Measurements from ENCODE around the gene PRPF6. TPM values are rescaled to one million over a fixed set of nuclear protein-coding genes. Genes with fewer than 3 reads are reported as not detected.
A peak's percentile ranks its signal among the peaks of the same experiment; 100 is the strongest.

The PRPF6 gene
- total RNA-seq, 2 donors from 2014 or later, result 32.9 to 43.6 TPM

GRCh38 chr20:64078934-64079272 lies 98.0 kb downstream of the PRPF6 start:
- peaks cover 0 to 56% of the 10 kb centered on the region in 2 donors for H3K4me1 ChIP-seq
- H3K27me3 ChIP-seq, result no peaks in the 10 kb centered on the region
- no peak for DNase-seq (ENCODE audit: low spot score)
- no peaks in the 10 kb centered on the region for H3K9me3 ChIP-seq
- H3K27ac ChIP-seq, result peak overlapping the region; percentile 79 to 88
- TF ChIP-seq CTCF (IDR thresholded peaks at IDR 0.05), result no peak
- H3K36me3 ChIP-seq, result peaks cover 3% of the 10 kb centered on the region
- peak overlapping the region; percentile 72 to 84 for H3K4me3 ChIP-seq

DNA sequence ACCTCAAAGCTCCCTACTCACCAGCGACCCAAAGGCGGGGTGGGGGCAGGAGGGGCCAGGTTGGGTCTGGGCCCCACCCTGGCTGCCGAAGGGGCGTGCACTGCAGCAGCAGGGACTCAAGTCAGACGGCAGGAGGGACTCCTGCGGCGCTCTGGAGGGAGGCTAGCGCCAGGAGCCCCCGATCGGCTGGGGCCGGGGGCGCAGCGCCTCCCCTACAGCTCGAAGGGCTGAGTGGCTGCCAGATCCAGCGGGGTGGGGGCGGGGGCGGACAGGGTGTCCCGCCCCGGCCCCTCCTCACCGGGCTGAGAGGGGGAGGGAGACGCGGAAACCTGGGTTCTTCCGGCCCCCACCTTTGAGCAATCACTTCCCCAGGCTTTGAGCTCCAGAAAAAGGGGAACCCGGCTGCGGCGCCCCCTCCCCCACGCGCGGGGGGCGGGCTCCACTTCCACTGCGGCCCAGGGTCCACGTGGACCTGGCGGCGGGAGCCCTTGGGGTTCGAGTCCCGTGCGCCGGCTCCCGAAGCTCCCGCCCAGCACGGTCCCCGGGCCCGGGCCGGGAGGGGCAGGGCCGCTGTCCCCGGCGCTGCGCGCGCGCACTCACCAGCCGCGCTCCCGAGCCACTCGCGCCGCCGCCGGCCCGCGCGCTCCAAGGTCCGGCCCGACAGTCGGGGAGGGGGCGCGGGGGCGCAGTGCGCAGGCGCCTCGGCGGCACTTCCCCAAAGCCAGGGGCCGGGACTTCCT lies 98.5 kb downstream of the PRPF6 start, which contains the start of gene RGS19:
Gene RGS19 (minus strand): TSS at position 246 of the 740 bp plus-strand sequence. CDS start 2,632 bp downstream, outside the sequence.
- peaks cover 0 to 61% of the 10 kb centered on the region in 2 donors for H3K4me1 ChIP-seq
- no peaks in the 10 kb centered on the region for H3K27me3 ChIP-seq
- no peaks in the 10 kb centered on the region for H3K9me3 ChIP-seq
- no peaks in the 10 kb centered on the region for H3K36me3 ChIP-seq
- DNase-seq (ENCODE audit: low spot score), result no peak
- H3K4me3 ChIP-seq, result peak within 1 kb of the TSS; percentile 72 to 84
- TF ChIP-seq CTCF (IDR thresholded peaks at IDR 0.05), result no peak
- H3K27ac ChIP-seq, result peak within 1 kb of the TSS; percentile 81 to 88

DNA sequence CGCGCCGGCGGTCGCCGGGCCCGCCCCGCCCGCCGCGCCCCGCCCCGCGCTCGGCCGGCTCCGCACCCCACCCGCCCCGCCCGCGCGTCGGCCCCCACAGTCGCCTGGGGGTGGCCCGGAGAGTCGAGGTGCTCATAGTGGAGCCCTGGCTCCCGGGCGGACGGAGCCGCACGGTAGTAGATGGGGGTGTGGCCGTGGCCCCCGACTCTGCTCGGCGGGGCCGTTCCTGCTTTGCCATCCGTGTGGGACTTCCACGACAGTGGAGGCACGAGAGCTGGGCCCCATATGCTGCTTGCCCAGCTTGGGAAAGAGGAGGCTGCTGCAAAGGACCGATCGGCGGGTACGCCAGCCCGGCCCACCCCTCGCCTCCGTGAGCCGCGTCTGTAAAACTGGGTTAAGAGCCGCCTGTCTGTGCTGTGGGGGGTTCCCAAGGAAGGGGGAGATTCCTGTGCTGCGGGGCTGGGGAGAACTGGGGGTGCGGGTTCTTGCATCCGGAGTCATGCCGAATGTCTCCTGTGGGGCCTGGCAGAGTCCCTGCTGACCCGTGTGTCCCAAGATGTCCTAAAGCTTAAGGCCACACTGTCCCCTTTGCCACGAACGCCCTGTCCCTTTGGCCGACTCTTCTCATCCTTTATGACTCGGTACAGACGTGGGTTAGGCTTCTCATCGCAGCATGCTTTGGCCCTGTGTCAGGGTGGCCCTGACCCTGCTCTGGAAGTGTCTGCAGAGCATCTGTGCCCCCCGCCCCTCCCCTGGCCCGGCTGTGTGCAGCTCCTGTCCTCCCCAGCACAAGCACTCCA lies 99.3 kb downstream of the PRPF6 start, which contains the start of gene OPRL1:
Gene OPRL1 (plus strand): TSS at position 70 of the 800 bp plus-strand sequence. CDS start 12,639 bp downstream, outside the sequence.
- no peak for TF ChIP-seq CTCF (IDR thresholded peaks at IDR 0.05)
- peak; percentile 70 for DNase-seq (ENCODE audit: low spot score)
- peak within 1 kb of the TSS; percentile 81 to 88 for H3K27ac ChIP-seq

DNA sequence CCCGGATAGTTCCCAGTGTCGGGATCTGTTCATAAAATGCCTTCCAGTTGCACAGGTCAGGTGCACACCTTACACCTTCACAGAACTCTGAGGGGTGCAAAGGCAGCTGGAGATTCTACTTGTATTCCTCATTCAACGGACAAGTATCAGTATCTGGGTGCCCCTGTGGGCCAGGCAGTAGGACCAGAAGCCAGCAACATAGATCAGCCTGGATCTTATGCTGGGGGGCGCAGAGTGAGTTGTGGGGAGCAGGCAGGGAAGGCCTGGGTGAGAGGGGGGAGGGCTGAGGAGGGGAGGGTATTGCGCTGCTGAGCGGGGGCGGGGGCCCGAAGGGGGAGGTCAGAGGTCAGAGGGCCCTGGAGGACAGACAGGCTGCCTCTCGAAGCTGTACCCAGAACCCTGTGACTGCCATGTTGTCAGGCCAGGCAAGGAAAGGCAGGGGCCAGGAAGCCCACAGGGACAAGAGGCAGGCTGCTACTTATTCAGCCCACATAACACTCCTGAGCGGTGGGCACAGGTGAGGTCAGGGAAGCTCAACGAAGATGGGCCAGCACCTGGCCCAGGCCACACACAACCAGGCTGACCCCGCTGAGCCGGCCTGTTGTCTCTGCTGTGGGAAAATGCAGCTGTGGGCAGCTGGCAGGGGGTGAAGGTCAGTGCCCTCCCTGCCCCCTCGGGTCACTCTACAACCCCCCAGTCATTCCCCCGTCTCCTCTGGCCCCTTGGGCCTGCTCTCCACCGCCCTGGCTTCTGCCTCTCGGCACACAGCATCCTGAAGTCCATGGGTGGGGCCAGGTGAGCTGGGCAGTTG lies 100.1 kb downstream of the PRPF6 start:
- Histone ChIP-seq H3K4me1 (peaks cover 0 to 64% of the 10 kb centered on the region in 2 donors), H3K36me3 (no peaks in the 10 kb centered on the region), H3K27me3 (peaks cover 0 to 7% of the 10 kb centered on the region in 2 donors), H3K9me3 (no peaks in the 10 kb centered on the region), H3K27ac (peak overlapping the region; percentile 81 to 85), H3K4me3 (peak overlapping the region in 1 of 2 donors; percentile 72)
- no peak for TF ChIP-seq CTCF (IDR thresholded peaks at IDR 0.05)
- no peak for DNase-seq (ENCODE audit: low spot score)

More for the DNA sequence above, 99.3 kb downstream of the PRPF6 start, which contains the start of gene OPRL1:
- peaks cover 0 to 7% of the 10 kb centered on the region in 2 donors for H3K27me3 ChIP-seq
- peaks cover 0 to 64% of the 10 kb centered on the region in 2 donors for H3K4me1 ChIP-seq
- H3K4me3 ChIP-seq, result peak within 1 kb of the TSS; percentile 72 to 84
- H3K36me3 ChIP-seq, result no peaks in the 10 kb centered on the region
- H3K9me3 ChIP-seq, result no peaks in the 10 kb centered on the region

- no peak for TF ChIP-seq CTCF (IDR thresholded peaks at IDR 0.05)
- no peak overlapping the region for H3K4me3 ChIP-seq
- H3K36me3 ChIP-seq, result no peaks in the 10 kb centered on the region
- no peak for DNase-seq (ENCODE audit: low spot score)
- H3K4me1 ChIP-seq, result peaks cover 0 to 64% of the 10 kb centered on the region in 2 donors
- H3K27ac ChIP-seq, result no peak overlapping the region
- H3K27me3 ChIP-seq, result peaks cover 0 to 7% of the 10 kb centered on the region in 2 donors
- H3K9me3 ChIP-seq, result no peaks in the 10 kb centered on the region
These were observed 100.7 kb downstream of the PRPF6 start for GRCh38 chr20:64081624-64081964.
